Fibroblast of lung (primary cell): ENCODE data around the gene EFHC1.

Source experiments
- CTCF ChIP-seq, 2 donors: IDR thresholded peaks in 1 of 2; conservative IDR thresholded peaks in 1 of 2; 1 replicate in 1 of 2; 2 replicates in 1 of 2; pipeline ENCODE4 v1.5.1; 2011 to 2012; ENCODE audit warnings: low read length in 2 of 2, control low read depth in 1 of 2, inconsistent platforms in 1 of 2, low read depth in 1 of 2, mild to moderate bottlenecking in 1 of 2
- EZH2 ChIP-seq: IDR thresholded peaks from 2 replicates; pipeline ENCODE4 v1.5.1; 2012; ENCODE audit warnings: low read length, control low read depth, mild to moderate bottlenecking; ENCODE audit errors: missing control alignments

GRCh38 chr6:52417675-52418111 lies 2.4 kb upstream of the EFHC1 start:
- no peak for TF ChIP-seq CTCF (conservative IDR thresholded peaks at IDR 0.05 in 1 of 2, IDR thresholded peaks at IDR 0.05 in 1 of 2; ENCODE audit: low read depth in 1 of 2, low read length in 2 of 2)
- no peak for TF ChIP-seq EZH2
